Pancreas (tissue), 10 donors: Measurements from ENCODE around the gene FADS2. TPM values are rescaled to one million over a fixed set of nuclear protein-coding genes. Genes with fewer than 3 reads are reported as not detected.
A peak's percentile ranks its signal among the peaks of the same experiment; 100 is the strongest.

Source experiments
- ATAC-seq, 4 donors: fragments of 200-7000 bp; cut with Tn5 transposase; one replicate each; pipeline versions ENCODE4 v1.8.0 to v1.9.1; 2020; ENCODE audit warnings: mild to moderate bottlenecking in 4 of 4, moderate library complexity in 4 of 4
- DNase-seq, 6 donors: peaks; one replicate each; pipeline ENCODE4 v3.0.0-alpha.2; 2020
- FAIRE-seq: peaks from 2 replicates; lab custom pipeline; 2012; peaks lifted over from hg19 to GRCh38; lab: Jason Lieb, UNC
- H3K27ac ChIP-seq, 4 donors: fragments of 200-600 bp; sonication (generic); 1 replicate in 3 of 4; 2 replicates in 1 of 4; pipeline versions ENCODE4 v1.5.0 to v1.8.0; 2020
- H3K27me3 ChIP-seq, 4 donors: fragments of 200-600 bp; one replicate each; pipeline ENCODE4 v1.8.0; 2021
- H3K36me3 ChIP-seq, 3 donors: fragments of 200-600 bp; sonication (generic) in 1 of 3; one replicate each; pipeline versions ENCODE4 v1.5.0 to v1.8.0; 2020 to 2021
- H3K4me1 ChIP-seq, 3 donors: fragments of 200-600 bp; one replicate each; pipeline ENCODE4 v1.8.0; 2021
- H3K4me3 ChIP-seq, 4 donors: fragments of 200-600 bp; sonication (generic) in 2 of 4; one replicate each; pipeline versions ENCODE4 v1.5.0 to v1.8.0; 2020 to 2021
- H3K9me3 ChIP-seq, 4 donors: fragments of 200-600 bp; one replicate each; pipeline ENCODE4 v1.8.0; 2021
- CTCF ChIP-seq, 4 donors: fragments of 200-600 bp; sonication (generic) in 3 of 4; IDR thresholded peaks; one replicate each; pipeline versions ENCODE4 v1.5.0 to v1.8.0; 2021; ENCODE audit warnings: antibody characterized with exemption in 4 of 4
- WGBS, 2 donors: extraction: QIAGEN DNeasy Blood & Tissue Kit; methylation state at CpG; one replicate each; pipeline ENCODE4 v1.1.7; 2013; 5-methylcytosine and 5-hydroxymethylcytosine counted together
- intact Hi-C, 3 donors: fragments of 100-400 bp; cut with DNase I; formaldehyde crosslinking; loops; one replicate each; pipeline versions ENCODE4 v1.11.1 to v1.14.2; 2022
- polyA plus RNA-seq, 2 donors: library from polyadenylated mRNA; stranded (reverse); fragments of 200-250 nt; gene quantifications; one replicate each; pipeline ENCODE4 v1.2.3, GENCODE V29; 2013
- total RNA-seq, 6 donors: library from RNA; stranded (reverse); fragmentation: NEBNext Ultra II Directional in 4 of 6; extraction: Animal tissue kit (Norgen Biotek cat#: 25700) in 4 of 6; gene quantifications; one replicate each; pipeline versions ENCODE4 v1.2.1 to v1.2.4, GENCODE V29; 2021 to 2023
- donor health status: healthy with polysubstance abuse.
- donor health status: DM: no; HTN: no; CAD: no; lungs with moderate emphysema.
- donor health status: DM: no; HTN: no; CAD: no.
- donor health status: control.
- donor health status: control.
- donor health status: Bipolar disorder and iron deficiency.
- donor health status: DM: yes; HTN: yes; CAD: no.
- donor health status: DM: no; HTN: no; CAD: no.
- donor health status: DM: no; HTN: no; CAD: no.
- donor health status: DM: yes; HTN: yes; CAD: no.

FADS2 gene
- total and polyA plus RNA-seq, 8 donors, result 1.7 to 21.3 (median 7.3) TPM

- FAIRE-seq, result no peak
- ATAC-seq, result peak; percentile 92 to 94 (median 93)
These were observed 63.4 kb downstream of the FADS2 start, which contains the start of gene FADS3 for GRCh38 chr11:61891331-61892084. FADS3 (minus strand) TSS chr11:61891545; CDS start chr11:61891381, 164 bp downstream.

GRCh38 chr11:61892085-61892370 is 63.9 kb downstream of the FADS2 start:
- intact Hi-C loops, result loop anchor here in 1 of 3 donors (10.0 kb wide), 1 partner anchor 87 kb away; no protein-coding TSS in a partner anchor

More at GRCh38 chr11:61891331-61892084, 63.4 kb downstream of the FADS2 start, which contains the start of gene FADS3:
- Histone ChIP-seq H3K4me1 (peaks cover 0 to 7% (median 0%) of the 10 kb centered on the region in 3 donors), H3K9me3 (no peaks in the 10 kb centered on the region), H3K27ac (peak within 1 kb of the TSS; percentile 34 to 75 (median 62)), H3K27me3 (no peaks in the 10 kb centered on the region), H3K4me3 (peak within 1 kb of the TSS; percentile 51 to 86 (median 78)), H3K36me3 (no peaks in the 10 kb centered on the region)
- peak; percentile 89 to 95 (median 92) for DNase-seq
- intact Hi-C loops, result loop anchor here in 1 of 3 donors (10.0 kb wide), 1 partner anchor 87 kb away; no protein-coding TSS in a partner anchor
- WGBS, 2 donors, result 0% methylated on average over 73 to 96 of the region's 96 CpGs
- TF ChIP-seq CTCF (IDR thresholded peaks at IDR 0.05), result no peak

GRCh38 chr11:61893981-61894380 is 65.9 kb downstream of the FADS2 start:
- H3K4me3 ChIP-seq, result no peak overlapping the region
- no peak for DNase-seq
- intact Hi-C loops, result loop anchor here in 1 of 3 donors (10.0 kb wide), 1 partner anchor 89 kb away; no protein-coding TSS in a partner anchor
- no peak for FAIRE-seq
- H3K4me1 ChIP-seq, result peaks cover 0 to 7% (median 0%) of the 10 kb centered on the region in 3 donors
- no peak overlapping the region for H3K27ac ChIP-seq
- ATAC-seq, result no peak
- H3K36me3 ChIP-seq, result no peaks in the 10 kb centered on the region
- H3K27me3 ChIP-seq, result no peaks in the 10 kb centered on the region
- no peaks in the 10 kb centered on the region for H3K9me3 ChIP-seq
- 64 to 70% methylated on average over 5 of the region's 5 CpGs for WGBS, 2 donors
- no peak for TF ChIP-seq CTCF (IDR thresholded peaks at IDR 0.05)

More at GRCh38 chr11:61892085-61892370, 63.9 kb downstream of the FADS2 start:
- Histone ChIP-seq H3K36me3 (no peaks in the 10 kb centered on the region), H3K9me3 (no peaks in the 10 kb centered on the region), H3K27me3 (no peaks in the 10 kb centered on the region), H3K27ac (peak overlapping the region in 3 of 4 donors; percentile 62 to 75 (median 63)), H3K4me1 (peaks cover 0 to 7% (median 0%) of the 10 kb centered on the region in 3 donors), H3K4me3 (peak overlapping the region; percentile 51 to 86 (median 78))
- ATAC-seq (peak; percentile 16 to 29 (median 24)), DNase-seq (peak in 1 of 6 donors; percentile 69), FAIRE-seq (no peak)
- TF ChIP-seq CTCF (IDR thresholded peaks at IDR 0.05), result no peak
- 4 to 11% methylated on average over 10 to 11 of the region's 12 CpGs for WGBS, 2 donors

- FAIRE-seq (no peak), ATAC-seq (no peak), DNase-seq (no peak)
- Histone ChIP-seq H3K27me3 (no peaks in the 10 kb centered on the region), H3K36me3 (no peaks in the 10 kb centered on the region), H3K4me3 (no peak overlapping the region), H3K9me3 (no peaks in the 10 kb centered on the region), H3K4me1 (peaks cover 0 to 5% (median 0%) of the 10 kb centered on the region in 3 donors), H3K27ac (no peak overlapping the region)
- TF ChIP-seq CTCF (IDR thresholded peaks at IDR 0.05), result no peak
- WGBS, 2 donors, result 78 to 81% methylated on average over 16 to 17 of the region's 17 CpGs
- intact Hi-C loops, result loop anchor here in 2 of 3 donors (5.0 to 10.0 kb wide), 3 partner anchors 90 to 187 kb away; no protein-coding TSS in a partner anchor
These were observed 67.1 kb downstream of the FADS2 start for GRCh38 chr11:61895046-61895717.
